ENCODE results near the gene DYSF. TPM values are rescaled to one million over a fixed set of nuclear protein-coding genes. Genes with fewer than 3 reads are reported as not detected.

DYSF gene
- total RNA-seq, 2 experiments from 2014 or later = not detected

DNA sequence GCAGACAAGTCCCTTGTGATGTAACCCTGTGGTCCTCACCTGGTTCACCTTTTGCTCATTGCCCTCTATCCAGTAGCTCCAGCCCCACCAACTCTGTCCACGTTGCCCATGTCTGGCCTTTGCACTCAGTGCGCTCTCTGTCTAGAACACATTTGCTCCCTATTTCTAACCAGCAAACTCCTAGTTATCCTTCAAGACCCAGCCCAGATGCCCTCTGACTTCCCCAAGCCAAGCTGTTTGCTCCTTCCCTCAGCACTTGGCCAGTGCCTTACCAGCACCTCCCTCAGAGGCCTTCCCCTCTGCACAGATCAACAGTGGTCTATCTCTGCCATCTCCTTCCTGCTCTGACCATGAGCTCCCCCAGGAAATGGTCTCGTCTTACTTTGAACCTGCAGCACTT lies 137.7 kb downstream of the DYSF start:
- Histone ChIP-seq H4K20me1 (ENCODE audit: insufficient read depth, low read length) (no peaks in the 10 kb centered on the region), H3K79me2 (ENCODE audit: insufficient read depth, low read depth, low read length) (no peaks in the 10 kb centered on the region), H3K27ac (ENCODE audit: low read depth, low read length, poor library complexity, severe bottlenecking) (no peak overlapping the region), H3K9me3 (ENCODE audit: low read length) (no peaks in the 10 kb centered on the region), H2AFZ (ENCODE audit: low read length) (no peak overlapping the region), H3K4me1 (ENCODE audit: insufficient read depth, low read length, poor library complexity, severe bottlenecking) (no peaks in the 10 kb centered on the region), H3K36me3 (ENCODE audit: insufficient read depth, low read length) (no peaks in the 10 kb centered on the region), H3K9me2 (ENCODE audit: insufficient read depth, low read length) (no peaks in the 10 kb centered on the region), H3K4me3 (ENCODE audit: low read depth, low read length, poor library complexity, severe bottlenecking) (no peak overlapping the region), H3K4me2 (ENCODE audit: low read length) (no peak overlapping the region)
- CTCF ChIA-PET (ENCODE audit: unreplicated experiment) = interaction anchor here (0.6 kb wide), 1 partner anchor 703 kb away, joined by 4 read pairs; no protein-coding TSS in a partner anchor
- DNase-seq (ENCODE audit: low spot score) = no peak
- TF ChIP-seq EZH2phosphoT487 (IDR thresholded peaks at IDR 0.05; ENCODE audit: borderline replicate concordance, low read depth, low read length) (no peak), CTCF (conservative IDR thresholded peaks at IDR 0.05; ENCODE audit: low read length) (no peak)
- intact Hi-C loops (cut with micrococcal nuclease; ENCODE audit: unreplicated experiment) = no loop called here
- POLR2A ChIA-PET = no interaction called here
- no TSS peak for BruUV-seq (replicated peaks)

DNA sequence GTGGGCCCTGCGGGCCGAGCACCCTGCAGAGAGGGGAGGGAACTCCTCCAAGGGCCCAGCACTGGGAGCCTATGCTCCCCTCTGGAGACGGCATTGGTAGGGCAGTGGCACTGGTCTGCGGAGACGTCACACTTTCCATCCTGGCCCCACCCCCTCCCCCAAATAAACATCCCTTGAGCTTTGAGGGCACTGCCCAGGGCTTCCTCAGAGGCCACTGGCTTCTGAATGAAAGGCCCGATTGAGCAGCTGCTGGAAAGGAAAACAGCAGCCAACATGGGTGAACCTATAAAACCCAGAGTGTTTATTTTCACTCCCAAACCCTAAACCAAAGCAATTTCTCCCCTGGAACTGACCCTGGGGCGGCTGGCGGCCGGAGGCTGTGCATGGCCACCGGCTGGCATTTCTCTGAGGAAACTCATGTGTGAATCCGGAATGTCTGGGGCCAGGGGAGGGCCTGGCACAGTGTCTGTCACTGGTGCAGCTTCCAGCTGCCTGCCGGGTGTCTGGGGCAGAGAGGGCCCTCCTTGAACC lies 138.9 kb downstream of the DYSF start:
- Histone ChIP-seq H3K4me1 (ENCODE audit: insufficient read depth, low read length, poor library complexity, severe bottlenecking) (no peaks in the 10 kb centered on the region), H2AFZ (ENCODE audit: low read length) (no peak overlapping the region), H3K36me3 (ENCODE audit: insufficient read depth, low read length) (no peaks in the 10 kb centered on the region), H3K79me2 (ENCODE audit: insufficient read depth, low read depth, low read length) (no peaks in the 10 kb centered on the region), H3K9me2 (ENCODE audit: insufficient read depth, low read length) (no peaks in the 10 kb centered on the region), H3K9me3 (ENCODE audit: low read length) (no peaks in the 10 kb centered on the region), H3K4me3 (ENCODE audit: low read depth, low read length, poor library complexity, severe bottlenecking) (no peak overlapping the region), H3K27ac (ENCODE audit: low read depth, low read length, poor library complexity, severe bottlenecking) (no peak overlapping the region), H4K20me1 (ENCODE audit: insufficient read depth, low read length) (no peaks in the 10 kb centered on the region), H3K4me2 (ENCODE audit: low read length) (no peak overlapping the region)
- ChIA-PET POLR2A (no interaction called here), CTCF (ENCODE audit: unreplicated experiment) (no interaction called here)
- intact Hi-C loops (cut with micrococcal nuclease; ENCODE audit: unreplicated experiment) = no loop called here
- TF ChIP-seq EZH2phosphoT487 (IDR thresholded peaks at IDR 0.05; ENCODE audit: borderline replicate concordance, low read depth, low read length) (no peak), CTCF (conservative IDR thresholded peaks at IDR 0.05; ENCODE audit: low read length) (no peak)
- no peak for DNase-seq (ENCODE audit: low spot score)
- no TSS peak for BruUV-seq (replicated peaks)

GRCh38 chr2:71595569-71595968 lies 142.2 kb downstream of the DYSF start:
- no peak for TF ChIP-seq CTCF (conservative IDR thresholded peaks at IDR 0.05; ENCODE audit: low read length)
- H3K9me2 ChIP-seq (ENCODE audit: insufficient read depth, low read length) = no peaks in the 10 kb centered on the region
- no peaks in the 10 kb centered on the region for H3K4me1 ChIP-seq (ENCODE audit: insufficient read depth, low read length, poor library complexity, severe bottlenecking)
- intact Hi-C loops (cut with micrococcal nuclease; ENCODE audit: unreplicated experiment) = no loop called here
- no peak overlapping the region for H3K4me2 ChIP-seq (ENCODE audit: low read length)
- no TSS peak for BruUV-seq (replicated peaks)
- ChIA-PET CTCF (ENCODE audit: unreplicated experiment) (no interaction called here), POLR2A (no interaction called here)
- no peak overlapping the region for H3K4me3 ChIP-seq (ENCODE audit: low read depth, low read length, poor library complexity, severe bottlenecking)
- no peaks in the 10 kb centered on the region for H3K36me3 ChIP-seq (ENCODE audit: insufficient read depth, low read length)
- DNase-seq (ENCODE audit: low spot score) = no peak
- H4K20me1 ChIP-seq (ENCODE audit: insufficient read depth, low read length) = no peaks in the 10 kb centered on the region
- no peaks in the 10 kb centered on the region for H3K9me3 ChIP-seq (ENCODE audit: low read length)
- no peak overlapping the region for H3K27ac ChIP-seq (ENCODE audit: low read depth, low read length, poor library complexity, severe bottlenecking)
- H2AFZ ChIP-seq (ENCODE audit: low read length) = no peak overlapping the region
- no peaks in the 10 kb centered on the region for H3K79me2 ChIP-seq (ENCODE audit: insufficient read depth, low read depth, low read length)
